TTC549 (cell line): ENCODE results near the gene TC2N.
"Not testable (repeated sequence)": the region's sequence is repeated elsewhere in the genome, so short reads cannot be mapped to it uniquely, and the experiment has no call there.

Source experiments
- FAIRE-seq: peaks from 2 replicates; lab custom pipeline; 2012; peaks lifted over from hg19 to GRCh38; lab: Jason Lieb, UNC

The TC2N gene

GRCh38 chr14:91867316-91867988 lies at the start of gene TC2N:
Gene TC2N (minus strand): TSS chr14:91867536. CDS start chr14:91813769, 53,767 bp downstream.
- FAIRE-seq: no peak

GRCh38 chr14:91912035-91912434 lies 44.7 kb upstream of the TC2N start:
- FAIRE-seq: no peak

GRCh38 chr14:91911474-91912032 lies 44.2 kb upstream of the TC2N start:
- FAIRE-seq: no peak

- FAIRE-seq: no peak
Measured at GRCh38 chr14:91910196-91910595, 42.9 kb upstream of the TC2N start.

GRCh38 chr14:91906374-91906773 lies 39.0 kb upstream of the TC2N start:
- FAIRE-seq: no peak

GRCh38 chr14:91904956-91905645 lies 37.8 kb upstream of the TC2N start:
- FAIRE-seq: no peak

- FAIRE-seq: no peak
Measured at GRCh38 chr14:91904483-91904882, 37.1 kb upstream of the TC2N start.

- no peak for FAIRE-seq
Measured at GRCh38 chr14:91903070-91903469, 35.7 kb upstream of the TC2N start.

GRCh38 chr14:91902336-91902735 lies 35.0 kb upstream of the TC2N start:
- FAIRE-seq: no peak

GRCh38 chr14:91901449-91902226 lies 34.3 kb upstream of the TC2N start:
- no peak for FAIRE-seq

- FAIRE-seq: no peak
Measured at GRCh38 chr14:91899806-91900205, 32.5 kb upstream of the TC2N start.

GRCh38 chr14:91899213-91899612 lies 31.9 kb upstream of the TC2N start:
- no peak for FAIRE-seq

GRCh38 chr14:91898372-91898771 lies 31.0 kb upstream of the TC2N start:
- FAIRE-seq: no peak

GRCh38 chr14:91897716-91898115 lies 30.4 kb upstream of the TC2N start:
- not testable (repeated sequence) for FAIRE-seq

- no peak for FAIRE-seq
Measured at GRCh38 chr14:91897106-91897701, 29.9 kb upstream of the TC2N start.

GRCh38 chr14:91896419-91896818 lies 29.1 kb upstream of the TC2N start:
- no peak for FAIRE-seq

GRCh38 chr14:91893669-91894068 lies 26.3 kb upstream of the TC2N start:
- FAIRE-seq: no peak

GRCh38 chr14:91893007-91893406 lies 25.7 kb upstream of the TC2N start:
- FAIRE-seq: no peak

GRCh38 chr14:91891721-91892220 lies 24.4 kb upstream of the TC2N start:
- FAIRE-seq: no peak

- FAIRE-seq: no peak
Measured at GRCh38 chr14:91891101-91891500, 23.8 kb upstream of the TC2N start.

GRCh38 chr14:91890291-91890749 lies 23.0 kb upstream of the TC2N start:
- FAIRE-seq: no peak
